IPS-11a (cell line): ENCODE measurements around the gene SLC6A4.
"Not testable (repeated sequence)": the region's sequence is repeated elsewhere in the genome, so short reads cannot be mapped to it uniquely, and the experiment has no call there.

Source experiments
- H3K4me3 ChIP-seq: one replicate; pipeline ENCODE4 v1.5.1; 2013; ENCODE audit warnings: low read depth, low read length, control low read depth

SLC6A4 gene

GRCh38 chr17:30186761-30187160 lies 48.7 kb downstream of the SLC6A4 start:
- no peak overlapping the region for H3K4me3 ChIP-seq

- H3K4me3 ChIP-seq = no peak overlapping the region
Measured at GRCh38 chr17:30176855-30177254, 58.6 kb downstream of the SLC6A4 start.

- no peak overlapping the region for H3K4me3 ChIP-seq
Measured at GRCh38 chr17:30174556-30174955, 60.9 kb downstream of the SLC6A4 start.

- H3K4me3 ChIP-seq = no peak overlapping the region
Measured at GRCh38 chr17:30173649-30174048, 61.8 kb downstream of the SLC6A4 start.

GRCh38 chr17:30172560-30172959 lies 62.9 kb downstream of the SLC6A4 start:
- no peak overlapping the region for H3K4me3 ChIP-seq

- H3K4me3 ChIP-seq = no peak overlapping the region
Measured at GRCh38 chr17:30170415-30170987, 65.0 kb downstream of the SLC6A4 start.

GRCh38 chr17:30165960-30166359 lies 69.5 kb downstream of the SLC6A4 start:
- no peak overlapping the region for H3K4me3 ChIP-seq

GRCh38 chr17:30165147-30165546 lies 70.3 kb downstream of the SLC6A4 start:
- H3K4me3 ChIP-seq = no peak overlapping the region

GRCh38 chr17:30164531-30164930 lies 71.0 kb downstream of the SLC6A4 start:
- H3K4me3 ChIP-seq = no peak overlapping the region

GRCh38 chr17:30161601-30162000 lies 73.9 kb downstream of the SLC6A4 start:
- H3K4me3 ChIP-seq = no peak overlapping the region

GRCh38 chr17:30160419-30161172 lies 74.9 kb downstream of the SLC6A4 start:
- H3K4me3 ChIP-seq = no peak overlapping the region

GRCh38 chr17:30158896-30159625 lies 76.4 kb downstream of the SLC6A4 start:
- H3K4me3 ChIP-seq = no peak overlapping the region

GRCh38 chr17:30155389-30155788 lies 80.1 kb downstream of the SLC6A4 start:
- H3K4me3 ChIP-seq = no peak overlapping the region

GRCh38 chr17:30153463-30153862 lies 82.0 kb downstream of the SLC6A4 start:
- no peak overlapping the region for H3K4me3 ChIP-seq

- H3K4me3 ChIP-seq = no peak overlapping the region
Measured at GRCh38 chr17:30151471-30151870, 84.0 kb downstream of the SLC6A4 start.

- H3K4me3 ChIP-seq = no peak overlapping the region
Measured at GRCh38 chr17:30148376-30148775, 87.1 kb downstream of the SLC6A4 start.

- not testable (repeated sequence) for H3K4me3 ChIP-seq
Measured at GRCh38 chr17:30147860-30148259, 87.6 kb downstream of the SLC6A4 start.
